Measurements from ENCODE around the gene PRKCI.
"Not testable (repeated sequence)": the region's sequence is repeated elsewhere in the genome, so short reads cannot be mapped to it uniquely, and the experiment has no call there.

Gene PRKCI

DNA sequence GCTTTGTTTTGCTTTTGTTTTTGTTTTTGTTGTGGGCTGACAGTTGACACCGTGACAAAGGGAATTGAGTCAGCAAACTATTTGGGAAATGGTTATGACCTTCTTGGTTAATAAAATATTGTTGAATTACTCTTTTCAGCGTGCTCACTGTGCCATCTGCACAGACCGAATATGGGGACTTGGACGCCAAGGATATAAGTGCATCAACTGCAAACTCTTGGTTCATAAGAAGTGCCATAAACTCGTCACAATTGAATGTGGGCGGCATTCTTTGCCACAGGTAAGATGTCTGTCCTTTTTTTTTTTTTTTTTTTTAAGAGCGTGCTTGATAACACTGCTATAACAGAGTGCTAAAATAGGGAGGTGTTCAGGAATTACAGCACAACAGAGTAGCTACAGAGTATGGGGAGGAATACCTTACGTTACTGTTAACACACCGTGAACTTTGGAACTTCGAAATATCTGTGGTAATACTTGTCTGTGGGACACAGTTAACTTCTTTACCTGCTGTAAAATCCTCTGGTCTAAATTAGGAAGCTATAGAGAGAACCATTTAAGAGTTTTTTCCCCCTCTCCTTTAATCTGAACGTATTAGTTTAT is 48.2 kb downstream of the PRKCI start:
- peaks cover 0 to 15% (median 0%) of the 10 kb centered on the region in 10 experiments; a peak in 4 of 20 replicates for H3K4me1 ChIP-seq
- peak overlapping the region in 2 of 11 experiments; percentile 13 to 16; a peak in 2 of 22 replicates for H3K27ac ChIP-seq
- H3K36me3 ChIP-seq: peaks cover 56 to 95% (median 75%) of the 10 kb centered on the region in 11 experiments
- H3K9ac ChIP-seq: peak overlapping the region in 1 of 11 experiments; percentile 48; a peak in 1 of 22 replicates
- no peak overlapping the region for H3K4me3 ChIP-seq
- H3K27me3 ChIP-seq: no peaks in the 10 kb centered on the region
- H3K4me2 ChIP-seq: peak overlapping the region in 2 of 11 experiments; percentile 41 to 52; a peak in 4 of 22 replicates
- TF ChIP-seq Cebpa-rat (IDR thresholded peaks at IDR 0.05): no peak
- H4K20me1 ChIP-seq: no peaks in the 10 kb centered on the region; a peak in 1 of 22 replicates
- H3K9me3 ChIP-seq (replicated peaks in 1 of 11): no peaks in the 10 kb centered on the region

- TF ChIP-seq Cebpa-rat (IDR thresholded peaks at IDR 0.05): no peak
- Histone ChIP-seq H3K4me1 (peaks cover 6 to 19% (median 13%) of the 10 kb centered on the region in 10 experiments; a peak in 18 of 20 replicates), H3K4me2 (no peak overlapping the region), H4K20me1 (no peaks in the 10 kb centered on the region), H3K9ac (no peak overlapping the region), H3K36me3 (peaks cover 55 to 91% (median 75%) of the 10 kb centered on the region in 11 experiments), H3K4me3 (no peak overlapping the region), H3K9me3 (replicated peaks in 1 of 11) (no peaks in the 10 kb centered on the region), H3K27ac (no peak overlapping the region), H3K27me3 (no peaks in the 10 kb centered on the region)
Measured at GRCh38 chr3:170274641-170275040, 52.4 kb downstream of the PRKCI start.

GRCh38 chr3:170275832-170276231 is 53.6 kb downstream of the PRKCI start:
- no peak overlapping the region for H3K9ac ChIP-seq
- H3K4me2 ChIP-seq: no peak overlapping the region
- no peak for TF ChIP-seq Cebpa-rat (IDR thresholded peaks at IDR 0.05)
- no peaks in the 10 kb centered on the region for H3K27me3 ChIP-seq
- no peak overlapping the region for H3K27ac ChIP-seq
- H3K4me1 ChIP-seq: peaks cover 0 to 19% (median 13%) of the 10 kb centered on the region in 10 experiments; a peak in 15 of 20 replicates
- no peak overlapping the region for H3K4me3 ChIP-seq
- H4K20me1 ChIP-seq: no peaks in the 10 kb centered on the region
- no peaks in the 10 kb centered on the region for H3K9me3 ChIP-seq (replicated peaks in 1 of 11)
- peaks cover 53 to 91% (median 76%) of the 10 kb centered on the region in 11 experiments for H3K36me3 ChIP-seq

DNA sequence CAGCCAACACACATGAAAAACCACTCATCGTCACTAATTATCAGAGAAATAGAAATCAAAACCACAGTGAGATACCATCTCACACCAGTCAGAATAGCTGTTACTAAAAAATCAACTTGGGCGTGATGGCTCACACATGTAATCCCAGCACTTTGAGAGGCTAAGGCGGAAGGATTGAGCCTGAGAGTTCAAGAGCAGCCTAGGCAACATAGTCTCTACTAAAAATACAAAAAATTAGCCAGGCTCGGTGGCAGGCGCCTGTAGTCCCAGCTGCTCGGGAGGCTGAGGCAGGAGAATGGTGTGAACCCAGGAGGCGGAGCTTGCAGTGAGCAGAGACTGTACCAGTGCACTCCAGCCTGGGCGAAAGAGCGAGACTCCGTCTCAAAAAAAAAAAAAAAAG is 55.1 kb downstream of the PRKCI start:
- not testable (repeated sequence) for H3K9ac ChIP-seq; H3K27me3 ChIP-seq; H3K4me3 ChIP-seq; H3K9me3 ChIP-seq (replicated peaks in 1 of 11); H4K20me1 ChIP-seq
- H3K4me1 ChIP-seq: peaks cover 0 to 19% (median 13%) of the 10 kb centered on the region in 10 experiments; a peak in 15 of 20 replicates
- H3K4me2 ChIP-seq: peak overlapping the region in 9 of 11 experiments; percentile 16 to 62 (median 40); a peak in 7 of 22 replicates
- peaks cover 59 to 91% (median 78%) of the 10 kb centered on the region in 11 experiments for H3K36me3 ChIP-seq
- H3K27ac ChIP-seq: peak overlapping the region in 3 of 11 experiments; percentile 16 to 58 (median 43); a peak in 2 of 22 replicates

DNA sequence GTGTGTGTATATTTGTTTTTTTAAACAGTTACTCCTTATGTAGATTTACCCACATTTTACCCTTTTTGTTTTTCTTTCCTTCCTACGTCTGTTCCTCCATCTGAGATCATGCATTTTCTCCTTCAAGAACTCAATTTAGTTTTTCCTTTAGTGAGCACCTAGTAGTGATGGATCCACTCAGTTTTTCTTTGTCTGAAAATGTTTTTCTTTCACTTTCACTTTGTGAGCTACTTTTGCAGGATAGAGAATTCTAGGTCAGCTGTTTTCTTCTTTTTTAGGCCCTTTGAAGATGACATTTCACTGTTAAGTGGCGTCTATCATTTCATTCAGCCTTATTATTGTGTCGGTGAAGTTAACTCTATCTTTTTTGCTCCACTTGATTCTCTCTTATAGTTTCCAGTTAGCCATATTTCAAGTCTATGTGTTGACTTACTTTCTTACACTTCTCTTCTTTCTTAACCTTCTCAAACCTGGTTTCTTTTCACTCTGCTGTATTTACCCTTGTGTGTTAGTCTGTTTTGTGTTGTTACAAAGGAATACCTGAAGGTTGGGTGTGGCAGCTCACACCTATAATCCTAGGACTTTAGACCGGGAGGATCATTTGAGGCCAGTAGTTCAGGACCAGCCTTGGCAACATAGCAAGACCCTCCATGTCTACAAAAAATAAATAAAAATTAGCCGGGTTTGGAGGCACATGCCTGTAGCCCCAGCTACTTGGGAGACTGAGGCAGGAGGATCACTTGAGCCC is 55.8 kb downstream of the PRKCI start:
- H3K27me3 ChIP-seq: no peaks in the 10 kb centered on the region
- H3K27ac ChIP-seq: peak overlapping the region in 6 of 11 experiments; percentile 12 to 58 (median 24); a peak in 8 of 22 replicates
- peaks cover 61 to 91% (median 75%) of the 10 kb centered on the region in 11 experiments for H3K36me3 ChIP-seq
- no peak overlapping the region for H3K9ac ChIP-seq
- H3K9me3 ChIP-seq (replicated peaks in 1 of 11): no peaks in the 10 kb centered on the region
- H3K4me2 ChIP-seq: peak overlapping the region; percentile 16 to 62 (median 38); a peak in 18 of 22 replicates
- H3K4me3 ChIP-seq: no peak overlapping the region
- TF ChIP-seq Cebpa-rat (IDR thresholded peaks at IDR 0.05): no peak
- H3K4me1 ChIP-seq: peaks cover 0 to 19% (median 13%) of the 10 kb centered on the region in 10 experiments; a peak in 15 of 20 replicates
- no peaks in the 10 kb centered on the region for H4K20me1 ChIP-seq

DNA sequence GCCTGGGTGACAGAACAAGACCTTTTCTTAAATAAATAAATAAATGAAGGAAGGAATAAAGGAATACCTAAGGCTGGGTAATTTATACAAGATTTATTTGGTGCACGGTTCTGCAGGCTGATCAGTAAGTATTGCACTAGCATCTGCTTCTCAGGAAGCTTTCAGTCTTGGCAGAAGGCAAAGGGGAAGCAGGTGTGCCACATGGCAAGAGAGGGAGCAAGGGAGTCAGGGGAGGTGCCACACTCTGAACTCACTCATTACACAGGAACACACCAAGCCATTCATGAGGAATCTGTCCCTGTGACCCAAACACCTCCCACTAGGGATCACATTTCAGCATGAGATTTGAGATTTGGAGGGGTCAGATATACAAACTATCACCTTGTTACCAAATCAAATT is 56.4 kb downstream of the PRKCI start:
- no peak overlapping the region for H3K9ac ChIP-seq
- H3K4me2 ChIP-seq: peak overlapping the region in 7 of 11 experiments; percentile 32 to 62 (median 42); a peak in 11 of 22 replicates
- H3K4me1 ChIP-seq: peaks cover 0 to 19% (median 13%) of the 10 kb centered on the region in 10 experiments; a peak in 15 of 20 replicates
- TF ChIP-seq Cebpa-rat (IDR thresholded peaks at IDR 0.05): no peak
- no peaks in the 10 kb centered on the region for H4K20me1 ChIP-seq
- H3K36me3 ChIP-seq: peaks cover 57 to 88% (median 70%) of the 10 kb centered on the region in 11 experiments
- H3K27me3 ChIP-seq: no peaks in the 10 kb centered on the region
- no peaks in the 10 kb centered on the region for H3K9me3 ChIP-seq (replicated peaks in 1 of 11)
- H3K27ac ChIP-seq: peak overlapping the region in 1 of 11 experiments; percentile 58; a peak in 3 of 22 replicates
- H3K4me3 ChIP-seq: no peak overlapping the region

DNA sequence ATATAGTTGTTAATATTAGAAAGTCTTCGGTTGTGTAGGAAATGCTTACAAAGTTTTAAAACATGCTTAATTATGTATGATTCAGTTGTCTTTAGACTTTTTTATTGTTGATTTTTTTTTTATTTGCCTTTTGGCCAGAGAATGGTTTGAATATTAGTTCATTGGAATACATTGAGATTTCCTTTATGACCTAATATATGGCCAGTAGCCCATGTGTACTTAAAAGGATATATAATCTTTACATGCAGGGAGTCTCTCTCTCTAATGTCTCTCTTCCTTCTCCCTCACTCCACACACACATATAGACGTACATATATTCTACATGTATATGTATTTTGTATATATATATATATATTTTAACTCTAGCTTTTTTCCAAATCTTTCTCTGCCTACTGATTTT is 68.0 kb downstream of the PRKCI start:
- Histone ChIP-seq H4K20me1 (no peaks in the 10 kb centered on the region), H3K4me2 (no peak overlapping the region), H3K4me3 (no peak overlapping the region), H3K4me1 (no peaks in the 10 kb centered on the region), H3K27ac (no peak overlapping the region), H3K9ac (no peak overlapping the region), H3K36me3 (peaks cover 55 to 99% (median 74%) of the 10 kb centered on the region in 11 experiments), H3K9me3 (replicated peaks in 1 of 11) (no peaks in the 10 kb centered on the region), H3K27me3 (no peaks in the 10 kb centered on the region)
- no peak for TF ChIP-seq Cebpa-rat (IDR thresholded peaks at IDR 0.05)

DNA sequence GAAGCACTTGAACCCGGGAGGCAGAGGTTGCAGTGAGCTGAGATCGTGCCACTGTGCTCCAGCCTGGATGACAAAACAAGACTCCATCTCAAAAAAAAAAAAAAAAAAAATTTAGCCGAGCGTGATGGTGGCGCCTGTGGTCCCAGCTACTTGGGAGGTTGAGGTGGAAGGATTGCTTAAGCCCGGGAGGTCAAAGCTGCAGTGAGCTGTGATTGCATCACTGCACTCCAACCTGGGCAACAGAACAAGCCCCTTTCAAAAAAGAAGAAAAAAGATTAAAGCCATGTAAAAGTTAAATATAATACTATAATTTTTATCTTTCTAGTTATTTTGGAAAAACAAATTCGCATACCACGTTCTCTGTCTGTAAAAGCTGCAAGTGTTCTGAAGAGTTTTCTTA is 73.4 kb downstream of the PRKCI start:
- Histone ChIP-seq H3K27ac (no peak overlapping the region), H3K36me3 (peaks cover 60 to 92% (median 73%) of the 10 kb centered on the region in 11 experiments), H3K4me2 (no peak overlapping the region), H3K9ac (no peak overlapping the region), H3K27me3 (no peaks in the 10 kb centered on the region), H3K4me3 (no peak overlapping the region), H3K9me3 (replicated peaks in 1 of 11) (no peaks in the 10 kb centered on the region), H4K20me1 (no peaks in the 10 kb centered on the region), H3K4me1 (no peaks in the 10 kb centered on the region)
- TF ChIP-seq Cebpa-rat (IDR thresholded peaks at IDR 0.05): no peak

DNA sequence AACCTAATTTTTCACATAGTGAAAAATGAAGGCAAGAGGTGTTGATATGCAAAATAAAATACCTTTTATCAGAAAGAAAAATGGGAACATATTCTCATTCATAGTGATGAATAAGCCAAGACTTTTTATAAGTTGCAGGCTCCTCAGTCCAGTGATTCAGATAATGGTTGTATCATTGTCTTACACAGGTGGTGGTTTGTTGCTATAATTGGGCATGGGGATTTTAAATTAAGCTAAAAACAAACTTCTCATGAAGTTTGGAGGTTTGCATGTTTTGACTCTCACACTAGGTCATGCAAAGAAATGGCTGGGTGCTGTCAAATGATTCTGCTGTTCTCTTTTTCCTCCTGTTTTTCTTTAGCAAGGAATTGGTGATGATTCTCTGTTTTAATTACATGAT is 74.5 kb downstream of the PRKCI start:
- Histone ChIP-seq H3K4me2 (no peak overlapping the region), H3K27ac (no peak overlapping the region), H3K27me3 (no peaks in the 10 kb centered on the region), H3K9me3 (replicated peaks in 1 of 11) (no peaks in the 10 kb centered on the region), H3K4me1 (no peaks in the 10 kb centered on the region), H3K36me3 (peaks cover 58 to 92% (median 78%) of the 10 kb centered on the region in 11 experiments), H3K4me3 (no peak overlapping the region), H4K20me1 (no peaks in the 10 kb centered on the region), H3K9ac (no peak overlapping the region)
- TF ChIP-seq Cebpa-rat (IDR thresholded peaks at IDR 0.05): no peak

All from BLaER1 treated with 17β-estradiol and CSF1 and Interleukin-3, amounts not matched to agents 10 nM and 100 nM (cell line).